ENCODE data around the gene PRUNE1. TPM values are rescaled to one million over a fixed set of nuclear protein-coding genes. Genes with fewer than 3 reads are reported as not detected.

The PRUNE1 gene
- total and polyA plus RNA-seq, 2 of the 4 experiments (the other 2 are of a cell fraction): 7.9 to 9.4 TPM

DNA sequence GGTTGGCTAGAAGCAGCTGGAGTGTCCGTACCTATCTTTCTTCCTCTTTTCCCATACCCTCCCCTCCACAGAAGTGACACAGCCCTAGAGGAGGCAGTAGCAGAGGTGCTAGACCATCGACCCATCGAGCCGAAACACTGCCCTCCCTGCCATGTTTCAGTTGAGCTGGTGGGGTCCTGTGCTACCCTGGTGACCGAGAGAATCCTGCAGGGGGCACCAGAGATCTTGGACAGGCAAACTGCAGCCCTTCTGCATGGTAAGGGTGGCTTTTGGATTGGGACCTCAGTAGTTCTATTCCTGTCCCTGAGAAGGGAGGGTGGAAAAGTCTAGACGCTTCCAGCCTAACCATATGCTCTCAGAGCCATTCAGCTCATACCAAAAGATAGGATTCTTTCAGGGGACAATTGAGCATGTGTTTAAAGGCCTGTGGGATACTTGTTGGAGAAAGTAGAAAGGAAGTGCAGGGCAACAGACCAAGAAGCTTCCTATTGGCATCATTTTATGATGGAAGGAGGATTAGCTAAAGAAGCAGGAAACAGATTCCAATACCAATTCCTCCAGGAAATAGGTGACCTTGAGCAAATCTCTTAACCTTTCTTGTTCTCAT is 16.4 kb downstream of the PRUNE1 start:
- intact Hi-C loops (cut with micrococcal nuclease): loop anchor here (2.0 kb wide), 1 partner anchor 132 kb away; the partner anchor contains the start of gene TNFAIP8L2
- Histone ChIP-seq H3K4me2 (ENCODE audit: low read depth, low read length) (no peak overlapping the region), H2BK20ac (ENCODE audit: low read depth, low read length) (no peak overlapping the region), H3K4me3 (ENCODE audit: insufficient read depth, low read depth, low read length) (no peak overlapping the region), H3K9me3 (ENCODE audit: control insufficient read depth, insufficient read depth, low read length) (no peaks in the 10 kb centered on the region), H2BK5ac (ENCODE audit: low read depth, low read length, poor library complexity, severe bottlenecking) (no peak overlapping the region), H2AK9ac (replicated peaks; ENCODE audit: low read depth, low read length, poor library complexity) (peak overlapping the region; percentile 72), H2BK120ac (ENCODE audit: low read depth, low read length) (no peak overlapping the region), H3K56ac (ENCODE audit: extremely low read depth, insufficient read depth, low read length) (no peak overlapping the region), H4K8ac (ENCODE audit: low read depth in 2 of 2, low read length in 2 of 2) (0 out of 4 replicates have a peak overlapping the region, but pooled peaks of 1 of the 2 experiments have one; percentile 13), H3K27ac (ENCODE audit: insufficient read depth, low read length) (no peak overlapping the region), H4K5ac (ENCODE audit: low read depth, low read length) (no peak overlapping the region), H3K27me3 (ENCODE audit: control insufficient read depth, insufficient read depth, low read length) (no peaks in the 10 kb centered on the region), H3K4me1 (ENCODE audit: control insufficient read depth, insufficient read depth, low read length) (no peaks in the 10 kb centered on the region), H3K18ac (ENCODE audit: low read depth, low read length) (no peak overlapping the region), H3K4ac (ENCODE audit: low read depth, low read length) (no peak overlapping the region), H3K36me3 (ENCODE audit: control insufficient read depth, insufficient read depth, low read length) (peaks cover 11% of the 10 kb centered on the region; the same call in 1 of the 2 replicates), H3K79me1 (ENCODE audit: low read depth in 1 of 2, low read length in 2 of 2) (no peaks in the 10 kb centered on the region; a peak in 1 of 4 replicates), H4K20me1 (ENCODE audit: insufficient read depth, low read length) (no peaks in the 10 kb centered on the region; the same call in 1 of the 2 replicates), H3K14ac (replicated peaks; ENCODE audit: low read depth, low read length) (no peak overlapping the region), H3K23ac (ENCODE audit: low read depth, low read length) (no peak overlapping the region), H2AK5ac (ENCODE audit: low read depth, low read length) (no peak overlapping the region; the same call in 1 of the 2 replicates), H4K91ac (ENCODE audit: insufficient read depth, low read depth, low read length) (no peak overlapping the region), H3K9me1 (ENCODE audit: insufficient read depth, low read length) (no peaks in the 10 kb centered on the region), H3K9ac (ENCODE audit: low read depth, low read length) (no peak overlapping the region), H2AFZ (replicated peaks; ENCODE audit: low read length, poor library complexity) (peak overlapping the region; percentile 79), H2BK15ac (ENCODE audit: low read depth, low read length) (no peak overlapping the region)
- ChIA-PET CTCF (interaction anchor here (0.6 to 1.7 kb wide), 4 partner anchors 12 to 158 kb away, joined by 3 to 6 read pairs (median 3); partner anchors contain the start of genes BNIPL and MINDY1), POLR2A (ENCODE audit: unreplicated experiment) (interaction anchor here (0.5 kb wide), 1 partner anchor 33 kb away, joined by 6 read pairs; no protein-coding TSS in a partner anchor)
- in situ Hi-C loops (cut with MboI; ENCODE audit: low sequenced_read_pairs): no loop called here
- no TSS peak for BruUV-seq (replicated peaks)
- dilution Hi-C loops (cut with HindIII; ENCODE audit: low sequenced_read_pairs, unreplicated experiment): no loop called here
- WGBS, 2 experiments (ENCODE audit: extremely low coverage in 2 of 2, insufficient read length in 1 of 2): 60% methylated on average over 3 of the region's 6 CpGs; no CpG with 5 or more reads in 1 of the 2 experiments
- ATAC-seq (ENCODE audit: low read depth): peak; percentile 95
- DNase-seq: peak; percentile 62
- TF ChIP-seq SMC3 (IDR thresholded peaks at IDR 0.05; ENCODE audit: low read depth, low read length): peak; percentile 67
- TF ChIP-seq NFE2L2 (IDR thresholded peaks at IDR 0.05; ENCODE audit: low read depth, low read length): no peak
- peak; percentile 79 for TF ChIP-seq RAD21 (IDR thresholded peaks at IDR 0.05; ENCODE audit: low read length)
- no peak for TF ChIP-seq MAFK (IDR thresholded peaks at IDR 0.05; ENCODE audit: low read depth, low read length)
- TF ChIP-seq, protein P1, sequence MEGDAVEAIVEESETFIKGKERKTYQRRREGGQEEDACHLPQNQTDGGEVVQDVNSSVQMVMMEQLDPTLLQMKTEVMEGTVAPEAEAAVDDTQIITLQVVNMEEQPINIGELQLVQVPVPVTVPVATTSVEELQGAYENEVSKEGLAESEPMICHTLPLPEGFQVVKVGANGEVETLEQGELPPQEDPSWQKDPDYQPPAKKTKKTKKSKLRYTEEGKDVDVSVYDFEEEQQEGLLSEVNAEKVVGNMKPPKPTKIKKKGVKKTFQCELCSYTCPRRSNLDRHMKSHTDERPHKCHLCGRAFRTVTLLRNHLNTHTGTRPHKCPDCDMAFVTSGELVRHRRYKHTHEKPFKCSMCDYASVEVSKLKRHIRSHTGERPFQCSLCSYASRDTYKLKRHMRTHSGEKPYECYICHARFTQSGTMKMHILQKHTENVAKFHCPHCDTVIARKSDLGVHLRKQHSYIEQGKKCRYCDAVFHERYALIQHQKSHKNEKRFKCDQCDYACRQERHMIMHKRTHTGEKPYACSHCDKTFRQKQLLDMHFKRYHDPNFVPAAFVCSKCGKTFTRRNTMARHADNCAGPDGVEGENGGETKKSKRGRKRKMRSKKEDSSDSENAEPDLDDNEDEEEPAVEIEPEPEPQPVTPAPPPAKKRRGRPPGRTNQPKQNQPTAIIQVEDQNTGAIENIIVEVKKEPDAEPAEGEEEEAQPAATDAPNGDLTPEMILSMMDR (conservative IDR thresholded peaks at IDR 0.05; ENCODE audit: low read depth, low read length): peak; percentile 71

Measured in IMR-90 (cell line).